Caco-2 (cell line): ENCODE data around the gene TRPM2. TPM values are rescaled to one million over a fixed set of nuclear protein-coding genes. Genes with fewer than 3 reads are reported as not detected.

ENCODE experiments used
- BruUV-seq: library from RNA; stranded (reverse); fragments of 400-500 nt; replicated peaks from 2 replicates; lab custom pipeline; 2021; lab: Mats Ljungman, UMichigan
- CTCF ChIA-PET: fragments of 300-600 bp; sonication (Branson Sonifier 250); formaldehyde crosslinking; loops from one replicate; lab custom pipeline; 2022; ENCODE audit warnings: antibody characterized with exemption; lab: Charles Lee
- POLR2A ChIA-PET: fragments of 300-600 bp; sonication (Branson Sonifier 250); formaldehyde crosslinking; loops from one replicate; lab custom pipeline; 2022; ENCODE audit warnings: antibody characterized with exemption; lab: Charles Lee
- DNase-seq, 2 experiments: peaks; one replicate each; pipeline versions ENCODE4 v3.0.0 to v3.0.0-alpha.2; 2020 to 2022
- H3K27me3 ChIP-seq: replicated peaks from 2 replicates; pipeline ENCODE4 v1.6.0; 2011; ENCODE audit warnings: low read length; ENCODE audit not compliant: control insufficient read depth, insufficient read depth
- H3K36me3 ChIP-seq: 2 replicates; pipeline ENCODE4 v1.5.1; 2011; ENCODE audit warnings: low read length; ENCODE audit not compliant: control insufficient read depth, insufficient read depth
- H3K4me1 ChIP-seq: fragments of 250-450 bp; sonication (Bioruptor Pico); 2 replicates; pipeline ENCODE4 v1.5.1; 2020; ENCODE audit warnings: mild to moderate bottlenecking
- H3K4me3 ChIP-seq: 2 replicates; pipeline ENCODE4 v1.5.1; 2011; ENCODE audit warnings: low read depth, mild to moderate bottlenecking, control low read depth, low read length
- H3K9me3 ChIP-seq: fragments of 250-450 bp; sonication (Bioruptor Pico); 2 replicates; pipeline ENCODE4 v1.5.1; 2020; ENCODE audit warnings: mild to moderate bottlenecking, moderate library complexity
- H3K27ac Mint-ChIP-seq: one replicate; pipeline ENCODE4 v1.8.0; 2022; ENCODE audit warnings: mixed read lengths; ENCODE audit not compliant: unreplicated experiment
- H3K27me3 Mint-ChIP-seq: one replicate; pipeline ENCODE4 v1.8.0; 2022; ENCODE audit warnings: mixed read lengths; ENCODE audit not compliant: insufficient read depth, unreplicated experiment
- H3K36me3 Mint-ChIP-seq: one replicate; pipeline ENCODE4 v1.8.0; 2022; ENCODE audit warnings: mild to moderate bottlenecking, mixed read lengths; ENCODE audit not compliant: insufficient read depth, unreplicated experiment
- H3K4me1 Mint-ChIP-seq: one replicate; pipeline ENCODE4 v1.8.0; 2022; ENCODE audit warnings: low read depth, mixed read lengths; ENCODE audit not compliant: unreplicated experiment
- H3K4me3 Mint-ChIP-seq: one replicate; pipeline ENCODE4 v1.8.0; 2022; ENCODE audit warnings: mild to moderate bottlenecking, moderate library complexity, mixed read lengths; ENCODE audit not compliant: unreplicated experiment
- H3K9me3 Mint-ChIP-seq: one replicate; pipeline ENCODE4 v1.8.0; 2022; ENCODE audit warnings: mixed read lengths; ENCODE audit not compliant: unreplicated experiment
- intact Hi-C: fragments of 100-400 bp; cut with micrococcal nuclease; formaldehyde crosslinking; loops from one replicate; pipeline ENCODE4 v1.10.0; 2022; ENCODE audit not compliant: unreplicated experiment
- total RNA-seq: library from RNA; stranded (reverse); gene quantifications from 2 replicates; pipeline ENCODE4 v1.2.3, GENCODE V29; 2022
- TF ChIP-seq, protein P1 (sequence below), 2 experiments: fragments of 200-600 bp in 1 of 2; IDR thresholded peaks; 1 replicate in 1 of 2; 2 replicates in 1 of 2; pipeline versions ENCODE4 v1.5.1 to v1.8.0; 2011 to 2022; ENCODE audit warnings: antibody characterized with exemption in 1 of 2, control low read depth in 1 of 2, inconsistent platforms in 1 of 2, low read depth in 1 of 2, low read length in 1 of 2, mild to moderate bottlenecking in 1 of 2, moderate library complexity in 1 of 2; ENCODE audit not compliant: insufficient read depth in 1 of 2, severe bottlenecking in 1 of 2, unreplicated experiment in 1 of 2

Gene TRPM2
- total RNA-seq, 1 experiment from 2014 or later = 0.20 TPM

DNA sequence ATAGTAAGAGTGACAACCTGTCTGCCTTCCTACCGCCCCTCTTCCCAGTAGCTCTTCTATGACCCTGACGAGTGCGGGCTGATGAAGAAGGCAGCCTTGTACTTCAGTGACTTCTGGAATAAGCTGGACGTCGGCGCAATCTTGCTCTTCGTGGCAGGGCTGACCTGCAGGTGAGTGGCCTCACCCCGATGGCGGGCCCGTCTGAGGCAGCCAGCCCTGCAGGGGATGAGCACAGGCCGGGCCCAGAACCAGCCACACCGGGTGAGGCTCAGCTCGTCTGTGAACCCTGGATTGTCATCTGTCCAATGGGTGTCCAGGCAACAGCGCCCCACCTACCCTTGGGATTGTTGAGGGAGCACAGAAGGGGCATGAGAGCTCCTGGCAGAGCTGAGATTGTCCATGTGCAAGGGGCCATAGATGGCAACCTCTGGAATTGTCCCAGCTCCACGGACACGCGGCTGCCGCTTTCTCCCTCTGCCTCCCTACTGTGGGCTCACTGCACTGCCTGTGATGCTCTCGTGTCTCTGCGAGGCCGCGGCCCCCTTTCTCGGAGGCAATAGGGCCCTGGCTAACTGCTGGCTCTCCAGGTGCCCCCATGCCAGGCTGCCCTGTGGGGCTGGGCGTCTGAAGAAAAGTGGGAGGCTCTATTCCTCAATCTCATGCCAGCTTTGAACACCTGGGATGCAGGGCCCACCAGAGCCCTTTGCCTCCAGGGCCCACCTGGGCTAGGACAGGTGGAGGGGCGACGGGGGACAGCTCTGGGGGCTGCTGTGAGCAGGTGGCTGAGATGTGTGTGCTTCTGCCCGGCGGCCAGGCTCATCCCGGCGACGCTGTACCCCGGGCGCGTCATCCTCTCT is 51.9 kb downstream of the TRPM2 start:
- intact Hi-C loops = no loop called here
- no TSS peak for BruUV-seq
- Histone ChIP-seq H3K27me3 (no peaks in the 10 kb centered on the region), H3K4me3 (no peak overlapping the region), H3K36me3 (no peaks in the 10 kb centered on the region), H3K4me1 (no peaks in the 10 kb centered on the region), H3K9me3 (peaks cover 4% of the 10 kb centered on the region)
- CTCF ChIA-PET = no interaction called here
- peaks cover 17% of the 10 kb centered on the region for H3K36me3 Mint-ChIP-seq
- H3K9me3 Mint-ChIP-seq = peaks cover 13% of the 10 kb centered on the region
- DNase-seq = no peak
- no peak overlapping the region for H3K27ac Mint-ChIP-seq
- POLR2A ChIA-PET = no interaction called here
- no peak overlapping the region for H3K4me3 Mint-ChIP-seq
- H3K4me1 Mint-ChIP-seq = no peaks in the 10 kb centered on the region
- TF ChIP-seq, protein P1, sequence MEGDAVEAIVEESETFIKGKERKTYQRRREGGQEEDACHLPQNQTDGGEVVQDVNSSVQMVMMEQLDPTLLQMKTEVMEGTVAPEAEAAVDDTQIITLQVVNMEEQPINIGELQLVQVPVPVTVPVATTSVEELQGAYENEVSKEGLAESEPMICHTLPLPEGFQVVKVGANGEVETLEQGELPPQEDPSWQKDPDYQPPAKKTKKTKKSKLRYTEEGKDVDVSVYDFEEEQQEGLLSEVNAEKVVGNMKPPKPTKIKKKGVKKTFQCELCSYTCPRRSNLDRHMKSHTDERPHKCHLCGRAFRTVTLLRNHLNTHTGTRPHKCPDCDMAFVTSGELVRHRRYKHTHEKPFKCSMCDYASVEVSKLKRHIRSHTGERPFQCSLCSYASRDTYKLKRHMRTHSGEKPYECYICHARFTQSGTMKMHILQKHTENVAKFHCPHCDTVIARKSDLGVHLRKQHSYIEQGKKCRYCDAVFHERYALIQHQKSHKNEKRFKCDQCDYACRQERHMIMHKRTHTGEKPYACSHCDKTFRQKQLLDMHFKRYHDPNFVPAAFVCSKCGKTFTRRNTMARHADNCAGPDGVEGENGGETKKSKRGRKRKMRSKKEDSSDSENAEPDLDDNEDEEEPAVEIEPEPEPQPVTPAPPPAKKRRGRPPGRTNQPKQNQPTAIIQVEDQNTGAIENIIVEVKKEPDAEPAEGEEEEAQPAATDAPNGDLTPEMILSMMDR (IDR thresholded peaks at IDR 0.05; ENCODE audit: insufficient read depth in 1 of 2, low read depth in 1 of 2, low read length in 1 of 2, severe bottlenecking in 1 of 2, unreplicated experiment in 1 of 2) = no peak
- H3K27me3 Mint-ChIP-seq = no peaks in the 10 kb centered on the region

GRCh38 chr21:44405948-44406872 is 52.8 kb downstream of the TRPM2 start:
- Mint-ChIP-seq H3K9me3 (peaks cover 13% of the 10 kb centered on the region), H3K4me1 (no peaks in the 10 kb centered on the region), H3K4me3 (no peak overlapping the region), H3K27me3 (no peaks in the 10 kb centered on the region), H3K27ac (no peak overlapping the region), H3K36me3 (peaks cover 17% of the 10 kb centered on the region)
- H3K27me3 ChIP-seq = no peaks in the 10 kb centered on the region
- no peak overlapping the region for H3K4me3 ChIP-seq
- no peak for DNase-seq
- CTCF ChIA-PET = no interaction called here
- no TSS peak for BruUV-seq
- peaks cover 4% of the 10 kb centered on the region for H3K9me3 ChIP-seq
- POLR2A ChIA-PET = no interaction called here
- H3K4me1 ChIP-seq = no peaks in the 10 kb centered on the region
- TF ChIP-seq, protein P1 (IDR thresholded peaks at IDR 0.05; ENCODE audit: insufficient read depth in 1 of 2, low read depth in 1 of 2, low read length in 1 of 2, severe bottlenecking in 1 of 2, unreplicated experiment in 1 of 2) = no peak
- no peaks in the 10 kb centered on the region for H3K36me3 ChIP-seq
- intact Hi-C loops = no loop called here

GRCh38 chr21:44406953-44407352 is 53.5 kb downstream of the TRPM2 start:
- no peak overlapping the region for H3K27ac Mint-ChIP-seq
- no peak overlapping the region for H3K4me3 Mint-ChIP-seq
- CTCF ChIA-PET = no interaction called here
- Histone ChIP-seq H3K36me3 (no peaks in the 10 kb centered on the region), H3K4me3 (no peak overlapping the region), H3K27me3 (no peaks in the 10 kb centered on the region), H3K9me3 (peaks cover 4% of the 10 kb centered on the region), H3K4me1 (no peaks in the 10 kb centered on the region)
- H3K9me3 Mint-ChIP-seq = peaks cover 13% of the 10 kb centered on the region
- no peaks in the 10 kb centered on the region for H3K27me3 Mint-ChIP-seq
- H3K36me3 Mint-ChIP-seq = peaks cover 17% of the 10 kb centered on the region
- TF ChIP-seq, protein P1 (IDR thresholded peaks at IDR 0.05; ENCODE audit: insufficient read depth in 1 of 2, low read depth in 1 of 2, low read length in 1 of 2, severe bottlenecking in 1 of 2, unreplicated experiment in 1 of 2) = no peak
- intact Hi-C loops = no loop called here
- H3K4me1 Mint-ChIP-seq = no peaks in the 10 kb centered on the region
- DNase-seq = no peak
- BruUV-seq = no TSS peak
- POLR2A ChIA-PET = no interaction called here
